ENCODE data around the gene HSPA12B. TPM values are rescaled to one million over a fixed set of nuclear protein-coding genes. Genes with fewer than 3 reads are reported as not detected.

Gene HSPA12B
- total RNA-seq, 1 donor, result 0.18 TPM

- DNase-seq (ENCODE audit: low read depth), result no peak
- no peak overlapping the region for H3K4me3 ChIP-seq (ENCODE audit: low read depth, low read length)
- TF ChIP-seq, protein P1, sequence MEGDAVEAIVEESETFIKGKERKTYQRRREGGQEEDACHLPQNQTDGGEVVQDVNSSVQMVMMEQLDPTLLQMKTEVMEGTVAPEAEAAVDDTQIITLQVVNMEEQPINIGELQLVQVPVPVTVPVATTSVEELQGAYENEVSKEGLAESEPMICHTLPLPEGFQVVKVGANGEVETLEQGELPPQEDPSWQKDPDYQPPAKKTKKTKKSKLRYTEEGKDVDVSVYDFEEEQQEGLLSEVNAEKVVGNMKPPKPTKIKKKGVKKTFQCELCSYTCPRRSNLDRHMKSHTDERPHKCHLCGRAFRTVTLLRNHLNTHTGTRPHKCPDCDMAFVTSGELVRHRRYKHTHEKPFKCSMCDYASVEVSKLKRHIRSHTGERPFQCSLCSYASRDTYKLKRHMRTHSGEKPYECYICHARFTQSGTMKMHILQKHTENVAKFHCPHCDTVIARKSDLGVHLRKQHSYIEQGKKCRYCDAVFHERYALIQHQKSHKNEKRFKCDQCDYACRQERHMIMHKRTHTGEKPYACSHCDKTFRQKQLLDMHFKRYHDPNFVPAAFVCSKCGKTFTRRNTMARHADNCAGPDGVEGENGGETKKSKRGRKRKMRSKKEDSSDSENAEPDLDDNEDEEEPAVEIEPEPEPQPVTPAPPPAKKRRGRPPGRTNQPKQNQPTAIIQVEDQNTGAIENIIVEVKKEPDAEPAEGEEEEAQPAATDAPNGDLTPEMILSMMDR (IDR thresholded peaks at IDR 0.05; ENCODE audit: insufficient read depth, low read length), result no peak
These were observed 24.8 kb downstream of the HSPA12B start for GRCh38 chr20:3757268-3757667.

DNA sequence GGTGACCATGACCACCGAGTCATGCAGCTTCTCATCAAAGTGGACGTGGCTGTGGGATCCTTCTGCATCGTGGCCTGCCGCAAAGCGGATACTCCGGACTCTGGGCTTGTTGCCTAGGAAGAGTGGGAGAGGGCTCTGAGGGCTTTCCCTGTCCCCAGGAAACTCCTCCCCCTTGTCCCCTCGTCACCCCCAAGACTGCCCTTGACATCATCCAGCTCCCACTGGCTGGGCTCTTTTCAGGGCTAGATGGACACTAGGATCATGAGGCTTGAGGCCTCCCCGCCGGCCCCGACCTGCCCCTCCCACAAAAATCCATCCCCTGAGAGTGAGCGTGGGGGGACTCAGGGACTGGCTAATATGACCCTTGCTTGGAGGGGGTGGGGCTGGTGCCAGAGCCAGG, 26.1 kb downstream of the HSPA12B start:
- no peak overlapping the region for H3K4me3 ChIP-seq (ENCODE audit: low read depth, low read length)
- DNase-seq (ENCODE audit: low read depth), result no peak
- TF ChIP-seq, protein P1 (IDR thresholded peaks at IDR 0.05; ENCODE audit: insufficient read depth, low read length), result no peak

DNA sequence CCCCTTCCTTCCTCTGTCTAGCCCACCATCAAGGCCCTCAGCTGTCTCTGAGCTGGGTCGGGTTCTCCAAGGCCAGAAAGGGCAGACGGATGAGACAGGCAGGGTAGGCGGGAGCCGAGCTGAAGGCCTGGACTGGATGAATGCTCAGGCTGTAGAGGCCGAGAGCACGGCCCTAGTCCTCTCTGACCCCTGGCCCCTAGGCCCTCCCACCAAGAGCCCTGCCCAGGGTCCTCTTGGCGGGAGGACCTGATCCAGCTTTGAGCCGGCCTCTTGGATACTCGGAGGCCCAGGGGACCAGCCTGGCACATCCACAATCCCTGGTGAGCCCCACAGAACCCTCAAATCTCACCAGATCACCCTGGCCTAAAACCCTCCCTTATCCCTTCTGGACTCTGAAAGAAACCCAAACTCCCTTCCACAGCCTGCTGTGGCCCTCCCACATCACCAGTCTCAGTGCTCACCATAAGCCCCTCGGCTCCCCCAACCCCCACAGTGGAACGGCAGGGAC, 26.9 kb downstream of the HSPA12B start:
- no peak overlapping the region for H3K4me3 ChIP-seq (ENCODE audit: low read depth, low read length)
- DNase-seq (ENCODE audit: low read depth), result no peak
- TF ChIP-seq, protein P1 (IDR thresholded peaks at IDR 0.05; ENCODE audit: insufficient read depth, low read length), result no peak

DNA sequence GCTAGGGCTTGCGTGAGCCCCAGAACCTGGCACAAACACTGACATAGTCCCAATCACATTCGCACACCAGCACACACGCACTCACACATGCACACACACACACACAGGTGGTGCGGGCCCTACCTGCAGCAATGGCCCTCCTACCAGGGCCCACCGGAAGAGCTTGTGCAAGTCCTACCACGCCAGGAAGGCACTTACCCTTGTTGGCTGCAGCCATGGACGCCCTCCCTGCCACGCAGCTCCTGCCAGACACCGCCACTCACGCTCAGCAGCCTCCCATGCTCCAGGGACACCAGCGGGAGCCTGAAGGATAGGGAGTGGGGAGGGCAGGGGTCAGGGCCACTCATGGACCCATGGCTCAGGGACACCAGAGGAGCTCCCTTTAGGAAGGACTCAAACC, 27.4 kb downstream of the HSPA12B start:
- DNase-seq (ENCODE audit: low read depth), result no peak
- TF ChIP-seq, protein P1 (IDR thresholded peaks at IDR 0.05; ENCODE audit: insufficient read depth, low read length), result no peak
- H3K4me3 ChIP-seq (ENCODE audit: low read depth, low read length), result no peak overlapping the region

DNA sequence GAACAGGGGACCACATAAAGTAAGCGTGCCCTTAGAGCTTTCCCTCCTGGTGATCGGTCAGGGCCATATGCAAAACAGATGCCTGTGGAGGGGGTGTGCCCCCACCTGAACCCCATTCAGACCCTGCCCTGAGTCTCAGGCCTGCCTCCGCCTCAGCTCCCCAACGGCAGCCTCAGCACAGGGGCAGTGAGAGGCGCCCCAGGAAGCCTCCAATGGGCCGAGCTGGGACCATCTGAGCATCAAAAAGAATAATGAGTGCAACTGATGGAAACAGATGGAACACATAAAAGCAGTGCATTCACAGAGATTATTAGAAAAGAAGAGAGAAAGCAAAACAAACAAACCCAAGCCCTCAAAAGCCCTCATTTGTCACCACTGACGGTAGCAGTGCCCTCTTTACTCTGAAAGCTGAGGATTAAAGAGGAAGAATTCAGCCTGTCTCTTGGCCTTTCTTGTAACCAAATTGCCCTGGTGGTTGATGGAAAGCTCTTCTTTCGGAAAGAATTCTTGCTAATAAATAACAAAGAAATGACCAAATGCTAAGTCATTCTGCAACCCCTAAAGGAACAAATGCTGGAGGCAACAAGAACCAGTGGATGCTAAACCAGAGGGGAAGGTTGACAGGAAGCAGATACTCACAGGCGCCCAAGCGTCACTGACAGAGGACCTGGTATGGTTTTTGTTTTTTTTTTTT, 28.3 kb downstream of the HSPA12B start:
- no peak overlapping the region for H3K4me3 ChIP-seq (ENCODE audit: low read depth, low read length)
- TF ChIP-seq, protein P1 (IDR thresholded peaks at IDR 0.05; ENCODE audit: insufficient read depth, low read length), result no peak
- no peak for DNase-seq (ENCODE audit: low read depth)

DNA sequence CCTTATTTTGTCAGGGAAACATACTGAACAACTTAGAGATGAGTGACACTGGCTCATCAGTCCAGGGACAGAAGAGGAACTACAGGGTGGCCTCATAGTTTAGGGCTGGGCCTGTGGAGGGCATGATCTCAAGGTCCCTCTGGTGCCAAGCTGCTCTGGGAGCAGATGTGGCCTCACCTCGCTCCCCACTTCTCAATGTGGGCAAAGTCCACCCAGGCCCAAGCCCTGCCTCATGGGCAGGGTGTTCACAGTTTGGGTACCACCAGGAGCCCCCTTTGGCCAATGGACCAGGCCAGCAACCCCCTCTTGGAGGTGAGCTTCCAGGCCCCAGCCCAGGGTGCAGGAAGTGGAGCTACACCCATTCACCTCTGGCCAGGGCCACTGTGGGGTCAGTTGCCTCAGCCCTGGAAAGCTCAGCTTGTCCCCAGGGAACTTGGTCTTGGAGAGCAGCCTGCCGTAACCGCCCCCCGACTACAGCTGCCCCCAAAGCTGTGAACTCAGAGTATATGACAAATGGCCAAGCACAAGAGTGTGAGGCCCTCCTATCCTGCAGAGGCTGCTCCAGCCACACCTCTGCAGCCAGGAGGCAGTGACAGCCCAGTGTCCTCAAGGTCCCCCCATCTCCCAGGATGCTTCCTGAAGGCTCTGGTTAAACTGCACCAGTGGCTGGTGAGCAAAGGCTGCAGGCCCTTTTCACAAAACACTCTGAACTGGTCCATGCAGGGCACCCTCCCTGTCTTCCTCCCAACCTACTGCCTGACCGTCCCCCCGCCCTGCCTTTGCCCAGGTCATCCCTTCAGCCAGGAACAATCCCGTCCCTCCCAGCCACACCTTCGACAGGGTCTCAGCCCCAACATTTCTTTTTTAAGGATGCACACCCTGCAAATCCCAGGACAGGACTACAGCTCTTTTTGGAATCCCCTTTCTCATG, 31.5 kb downstream of the HSPA12B start:
- TF ChIP-seq, protein P1 (IDR thresholded peaks at IDR 0.05; ENCODE audit: insufficient read depth, low read length), result no peak
- H3K4me3 ChIP-seq (ENCODE audit: low read depth, low read length), result no peak overlapping the region
- no peak for DNase-seq (ENCODE audit: low read depth)

Data from fibroblast of the aortic adventitia (primary cell).